ENCODE results near the gene ZSCAN20.

ZSCAN20 gene

GRCh38 chr1:33488624-33489023, 16.2 kb downstream of the ZSCAN20 start:
- no peak overlapping the region for H3K27ac ChIP-seq
- no peak for TF ChIP-seq ZFX (IDR thresholded peaks at IDR 0.05; ENCODE audit: borderline replicate concordance)
- TF ChIP-seq, protein P1, sequence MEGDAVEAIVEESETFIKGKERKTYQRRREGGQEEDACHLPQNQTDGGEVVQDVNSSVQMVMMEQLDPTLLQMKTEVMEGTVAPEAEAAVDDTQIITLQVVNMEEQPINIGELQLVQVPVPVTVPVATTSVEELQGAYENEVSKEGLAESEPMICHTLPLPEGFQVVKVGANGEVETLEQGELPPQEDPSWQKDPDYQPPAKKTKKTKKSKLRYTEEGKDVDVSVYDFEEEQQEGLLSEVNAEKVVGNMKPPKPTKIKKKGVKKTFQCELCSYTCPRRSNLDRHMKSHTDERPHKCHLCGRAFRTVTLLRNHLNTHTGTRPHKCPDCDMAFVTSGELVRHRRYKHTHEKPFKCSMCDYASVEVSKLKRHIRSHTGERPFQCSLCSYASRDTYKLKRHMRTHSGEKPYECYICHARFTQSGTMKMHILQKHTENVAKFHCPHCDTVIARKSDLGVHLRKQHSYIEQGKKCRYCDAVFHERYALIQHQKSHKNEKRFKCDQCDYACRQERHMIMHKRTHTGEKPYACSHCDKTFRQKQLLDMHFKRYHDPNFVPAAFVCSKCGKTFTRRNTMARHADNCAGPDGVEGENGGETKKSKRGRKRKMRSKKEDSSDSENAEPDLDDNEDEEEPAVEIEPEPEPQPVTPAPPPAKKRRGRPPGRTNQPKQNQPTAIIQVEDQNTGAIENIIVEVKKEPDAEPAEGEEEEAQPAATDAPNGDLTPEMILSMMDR (IDR thresholded peaks at IDR 0.05), result no peak

DNA sequence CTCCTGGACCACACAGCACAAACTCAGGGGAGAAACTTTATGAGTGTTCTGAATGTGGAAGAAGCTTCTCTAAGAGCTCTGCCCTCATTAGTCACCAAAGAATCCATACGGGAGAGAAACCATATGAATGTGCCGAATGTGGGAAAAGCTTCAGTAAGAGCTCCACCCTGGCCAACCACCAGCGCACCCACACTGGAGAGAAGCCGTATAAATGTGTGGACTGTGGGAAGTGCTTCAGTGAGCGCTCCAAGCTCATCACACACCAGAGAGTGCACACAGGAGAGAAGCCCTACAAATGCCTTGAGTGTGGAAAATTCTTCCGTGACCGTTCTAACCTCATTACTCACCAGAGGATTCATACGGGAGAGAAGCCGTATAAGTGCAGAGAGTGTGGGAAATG, 22.5 kb downstream of the ZSCAN20 start:
- no peak for TF ChIP-seq ZFX (IDR thresholded peaks at IDR 0.05; ENCODE audit: borderline replicate concordance)
- TF ChIP-seq, protein P1 (IDR thresholded peaks at IDR 0.05), result no peak
- H3K27ac ChIP-seq, result no peak overlapping the region

GRCh38 chr1:33497410-33497809, 25.0 kb downstream of the ZSCAN20 start:
- no peak for TF ChIP-seq ZFX (IDR thresholded peaks at IDR 0.05; ENCODE audit: borderline replicate concordance)
- TF ChIP-seq, protein P1 (IDR thresholded peaks at IDR 0.05), result no peak
- H3K27ac ChIP-seq, result no peak overlapping the region

DNA sequence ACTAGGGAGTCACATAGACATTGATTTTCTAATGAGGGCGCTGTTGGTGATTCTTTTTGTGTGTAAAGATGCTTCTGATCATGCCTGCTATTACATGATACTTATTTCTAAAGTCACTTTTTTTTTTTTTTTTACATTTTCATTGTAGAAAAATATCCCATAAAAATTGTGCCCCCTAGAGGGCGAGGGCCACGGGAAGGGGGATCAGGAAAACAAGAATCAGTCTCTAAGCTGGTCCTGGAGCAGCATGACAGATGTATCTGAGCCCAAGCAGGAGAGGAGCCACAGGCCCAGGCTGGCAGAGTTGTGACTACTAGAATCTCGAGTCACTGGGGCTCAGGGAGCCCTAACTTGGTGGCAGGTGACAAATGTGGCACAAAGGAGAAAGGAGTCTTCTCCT, 28.1 kb downstream of the ZSCAN20 start:
- no peak overlapping the region for H3K27ac ChIP-seq
- TF ChIP-seq ZFX (IDR thresholded peaks at IDR 0.05; ENCODE audit: borderline replicate concordance), result no peak
- TF ChIP-seq, protein P1 (IDR thresholded peaks at IDR 0.05), result no peak

DNA sequence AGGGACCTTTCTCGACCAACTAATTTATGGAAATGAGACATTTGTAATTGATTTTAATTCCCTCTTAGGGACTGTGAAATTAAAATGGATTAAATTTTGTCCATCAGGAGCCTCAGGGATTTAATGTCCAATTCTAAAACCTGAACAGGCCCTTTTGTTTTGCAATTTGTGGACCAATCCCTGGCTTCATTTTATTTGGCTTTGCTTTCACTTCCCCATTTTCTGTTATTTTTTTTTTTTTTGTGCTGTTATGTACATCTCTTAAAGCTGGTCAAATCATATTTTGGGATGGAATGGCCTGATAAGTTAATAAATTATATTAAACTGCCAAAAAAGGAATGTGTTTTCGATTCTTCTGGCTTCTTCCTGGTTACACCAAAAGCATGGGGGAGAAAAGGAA, 28.9 kb downstream of the ZSCAN20 start:
- TF ChIP-seq ZFX (IDR thresholded peaks at IDR 0.05; ENCODE audit: borderline replicate concordance), result no peak
- TF ChIP-seq, protein P1 (IDR thresholded peaks at IDR 0.05), result no peak
- H3K27ac ChIP-seq, result no peak overlapping the region

GRCh38 chr1:33501774-33502173, 29.3 kb downstream of the ZSCAN20 start:
- no peak for TF ChIP-seq ZFX (IDR thresholded peaks at IDR 0.05; ENCODE audit: borderline replicate concordance)
- TF ChIP-seq, protein P1 (IDR thresholded peaks at IDR 0.05), result no peak
- no peak overlapping the region for H3K27ac ChIP-seq

GRCh38 chr1:33502726-33503125, 30.3 kb downstream of the ZSCAN20 start:
- H3K27ac ChIP-seq, result no peak overlapping the region
- TF ChIP-seq, protein P1 (IDR thresholded peaks at IDR 0.05), result no peak
- TF ChIP-seq ZFX (IDR thresholded peaks at IDR 0.05; ENCODE audit: borderline replicate concordance), result no peak

Data from 22Rv1 (cell line).